Erythroblast (primary cell): Measurements from ENCODE around the gene CCDC175.

Experiments
- DNase-seq, 2 experiments: peaks; one replicate each; lab custom pipeline; 2025; lab: John Stamatoyannopoulos, UW
- GATA1 ChIP-seq: IDR thresholded peaks from 2 replicates; pipeline ENCODE4 v1.6.1; 2011; ENCODE audit warnings: low read depth, mild to moderate bottlenecking, control low read depth, low read length, moderate library complexity
- POLR2A ChIP-seq: IDR thresholded peaks from 2 replicates; pipeline ENCODE4 v1.6.1; 2011; ENCODE audit warnings: mild to moderate bottlenecking, low read length

Gene CCDC175

GRCh38 chr14:59576332-59577294 is at the start of gene CCDC175:
Gene CCDC175 (minus strand): TSS chr14:59576812. CDS start chr14:59576775, 37 bp downstream.
- no peak for TF ChIP-seq POLR2A
- no peak for TF ChIP-seq GATA1
- DNase-seq: peak; percentile 87 to 91

DNA sequence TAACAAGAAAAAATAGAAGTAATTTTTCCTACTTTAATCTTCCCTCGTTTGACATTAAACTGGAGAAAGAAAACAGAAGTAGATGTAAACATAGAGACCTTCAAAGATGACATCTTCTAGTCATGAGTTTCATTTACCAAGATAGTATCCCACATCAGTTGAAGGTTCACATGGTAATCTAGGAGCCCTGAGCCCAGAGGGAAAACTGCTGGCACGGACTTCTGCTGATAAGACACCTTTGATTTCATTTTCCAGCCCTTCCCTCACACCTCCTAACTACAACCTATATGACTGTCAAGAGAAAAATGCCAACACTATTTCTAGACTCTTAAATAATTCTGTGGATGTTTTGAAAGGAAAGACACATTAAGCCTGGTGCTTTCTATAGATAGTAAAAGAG is 46.0 kb upstream of the CCDC175 start:
- no peak for TF ChIP-seq GATA1
- TF ChIP-seq POLR2A: no peak
- DNase-seq: no peak

- TF ChIP-seq GATA1 (no peak), POLR2A (no peak)
- no peak for DNase-seq
Observed at GRCh38 chr14:59619061-59619460, 42.4 kb upstream of the CCDC175 start.

- no peak for TF ChIP-seq GATA1
- TF ChIP-seq POLR2A: no peak
Observed at GRCh38 chr14:59601056-59601455, 24.4 kb upstream of the CCDC175 start.

DNA sequence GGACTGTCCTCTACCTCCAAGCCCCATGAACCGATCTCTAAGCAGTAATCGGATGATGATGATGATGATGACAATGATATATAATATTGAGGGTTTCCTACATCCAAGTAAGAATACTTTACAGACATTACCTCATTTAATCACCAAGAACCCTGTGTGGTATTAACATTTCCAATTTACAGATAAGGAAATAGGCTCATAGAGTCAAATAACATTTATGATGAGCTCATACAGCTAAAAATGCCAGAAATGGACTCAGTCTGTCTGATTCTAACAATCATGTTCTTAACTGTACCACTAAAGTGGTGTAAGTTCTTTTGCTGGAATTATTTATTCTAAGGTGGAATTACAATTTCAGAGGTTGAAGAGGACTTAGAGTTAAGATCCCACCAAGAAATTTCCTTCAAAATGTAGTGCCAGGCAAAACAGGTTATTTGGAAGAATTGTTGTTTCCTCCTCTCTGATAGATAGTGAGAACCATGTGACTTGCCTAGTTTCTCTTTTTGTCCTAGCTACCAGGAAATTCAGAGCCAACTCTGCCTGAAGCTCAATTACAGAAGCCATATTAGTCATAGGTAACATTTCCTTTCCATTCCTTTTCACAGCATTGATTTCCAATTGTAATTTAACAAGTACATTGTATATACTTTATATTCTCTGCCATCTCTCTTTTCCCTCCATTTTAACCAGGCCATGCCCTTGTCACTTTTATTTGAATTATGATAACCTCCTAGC is 23.8 kb upstream of the CCDC175 start:
- TF ChIP-seq POLR2A: no peak
- no peak for TF ChIP-seq GATA1

More at GRCh38 chr14:59601056-59601455, 24.4 kb upstream of the CCDC175 start:
- no peak for DNase-seq

GRCh38 chr14:59595071-59595470 is 18.5 kb upstream of the CCDC175 start:
- TF ChIP-seq POLR2A (no peak), GATA1 (no peak)
- DNase-seq: peak in 1 of 2 experiments; percentile 2

More for the DNA sequence above, 23.8 kb upstream of the CCDC175 start:
- DNase-seq: no peak

DNA sequence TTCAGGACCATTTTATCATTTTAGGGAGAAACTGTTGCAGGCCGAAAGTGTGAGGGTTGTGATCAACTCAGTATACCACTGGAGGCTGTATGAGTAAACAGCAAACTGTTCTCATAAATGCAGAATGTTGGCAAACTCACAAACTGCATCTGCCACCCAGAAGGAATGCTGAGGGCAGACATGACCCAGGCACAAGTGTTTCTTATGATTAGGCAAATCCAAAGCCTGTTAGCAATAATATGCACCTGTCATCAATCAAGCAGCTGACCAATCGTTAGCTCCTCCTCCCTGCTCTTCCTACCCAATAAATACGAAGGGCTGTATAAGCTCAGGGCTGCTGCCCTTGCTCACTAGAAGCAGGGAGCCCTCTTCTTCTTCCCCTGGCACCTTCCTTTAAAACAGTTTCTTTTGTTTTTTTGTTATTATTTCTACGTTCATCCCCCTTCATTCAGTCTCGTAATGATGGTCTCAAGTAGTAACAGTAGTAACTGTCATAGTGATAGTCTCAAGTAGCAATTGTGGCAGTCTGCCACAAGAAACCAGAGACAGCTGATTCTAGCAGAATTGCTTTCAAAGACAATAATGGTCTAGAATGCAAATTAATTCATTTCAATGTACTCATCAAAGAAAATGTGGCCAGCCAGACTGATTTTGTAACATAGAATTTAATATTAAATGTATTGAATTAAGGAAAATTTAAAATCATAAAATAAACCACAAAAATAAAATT is 15.2 kb upstream of the CCDC175 start:
- TF ChIP-seq GATA1 (no peak), POLR2A (no peak)

DNA sequence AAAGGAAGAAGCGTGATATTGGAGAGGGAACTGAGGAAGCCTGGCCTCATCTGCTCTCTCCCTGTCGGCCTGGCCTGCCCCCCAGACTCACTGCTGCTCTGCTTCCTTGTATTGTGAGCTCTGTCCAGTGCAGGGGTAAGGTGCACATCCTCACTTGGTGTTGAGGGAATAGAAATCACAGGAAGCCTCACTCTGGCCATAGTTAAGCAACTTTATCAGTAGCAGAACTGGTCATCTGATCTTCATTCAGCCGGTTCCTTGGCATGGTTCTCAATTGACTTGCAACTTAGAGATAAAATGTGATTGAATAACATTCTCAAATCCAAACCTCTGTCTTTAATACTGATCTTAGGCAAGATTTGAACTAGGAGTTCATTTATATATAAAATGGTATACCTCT is 11.5 kb upstream of the CCDC175 start:
- no peak for DNase-seq
- TF ChIP-seq GATA1: no peak

More for the DNA sequence above, 15.2 kb upstream of the CCDC175 start:
- no peak for DNase-seq

DNA sequence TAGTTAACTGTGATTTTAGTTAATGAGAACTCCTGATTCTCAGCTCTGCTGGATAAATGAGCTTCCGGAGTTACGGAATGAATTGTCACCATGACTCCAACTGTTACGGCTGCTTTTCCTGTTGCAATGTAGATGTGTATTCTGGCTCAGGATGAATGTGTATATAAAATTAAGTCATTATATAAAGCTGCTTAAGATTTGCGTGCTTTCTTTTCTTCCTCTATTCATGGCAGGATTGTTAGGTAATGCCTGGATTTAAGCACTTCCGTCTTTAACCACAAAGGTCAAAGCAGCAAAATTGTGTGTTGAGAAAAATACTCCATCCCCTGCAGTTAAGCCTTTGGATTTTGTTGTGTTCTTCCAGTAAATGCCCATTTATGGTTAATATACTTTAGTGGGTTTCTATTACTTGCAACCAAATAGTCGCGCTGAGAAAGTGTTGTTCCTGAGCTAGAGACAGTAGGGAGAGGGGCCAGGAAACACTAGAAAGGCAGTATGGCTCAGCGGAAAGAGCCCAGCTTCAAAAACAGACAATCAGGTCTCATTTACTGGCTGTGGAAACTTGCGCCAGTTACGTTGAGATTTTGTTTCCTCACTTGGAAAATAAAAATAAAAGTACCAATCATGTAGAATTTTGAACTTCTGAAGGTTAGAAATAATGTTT is 9.4 kb upstream of the CCDC175 start:
- no peak for TF ChIP-seq POLR2A
- no peak for TF ChIP-seq GATA1
- DNase-seq: no peak

DNA sequence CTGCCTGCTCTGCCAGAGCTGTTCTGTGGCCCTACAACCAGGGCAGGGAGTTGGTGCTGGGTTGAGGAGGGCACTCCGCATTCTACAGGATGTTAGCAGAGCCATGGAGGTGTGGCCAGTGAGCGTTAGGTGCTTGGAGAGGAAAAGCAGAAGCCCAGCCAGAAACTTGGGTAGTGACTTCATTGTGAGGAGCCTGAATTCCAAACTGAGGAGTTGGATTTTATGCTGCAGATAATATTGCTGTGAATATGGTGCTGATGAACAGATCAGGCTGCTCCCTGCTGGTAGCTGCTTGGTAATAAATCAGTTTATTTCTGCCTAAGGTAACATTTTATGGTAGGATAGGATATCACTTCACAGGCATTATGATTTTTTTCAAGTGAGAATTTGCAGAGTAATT is 7.1 kb upstream of the CCDC175 start:
- no peak for TF ChIP-seq GATA1
- no peak for TF ChIP-seq POLR2A
- DNase-seq: no peak

GRCh38 chr14:59582845-59583509 is 6.4 kb upstream of the CCDC175 start:
- TF ChIP-seq POLR2A (no peak), GATA1 (no peak)
- peak in 1 of 2 experiments; percentile 9 for DNase-seq

DNA sequence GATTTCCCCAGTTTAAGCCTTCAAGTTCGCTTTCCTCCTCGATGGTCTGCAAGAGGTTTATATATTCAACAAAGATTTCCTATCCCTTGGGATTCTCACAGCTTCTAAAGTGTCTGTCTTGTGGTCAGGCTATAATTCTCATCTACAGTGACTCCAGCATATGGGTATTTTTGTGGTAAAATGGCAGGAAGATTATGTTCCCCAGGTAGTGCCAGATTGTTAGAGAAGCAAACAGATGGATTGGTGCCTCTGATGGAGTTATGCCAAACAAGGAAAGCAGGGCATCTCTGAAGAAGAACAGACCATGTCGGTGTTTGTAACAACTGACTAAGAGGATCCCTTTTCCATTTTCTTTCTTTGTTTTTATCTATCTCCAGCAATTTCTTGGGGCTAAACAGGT is 5.5 kb upstream of the CCDC175 start:
- DNase-seq: no peak
- no peak for TF ChIP-seq POLR2A
- no peak for TF ChIP-seq GATA1
